PC-3 (cell line): ENCODE measurements around the gene PSG2. TPM values are rescaled to one million over a fixed set of nuclear protein-coding genes. Genes with fewer than 3 reads are reported as not detected.
"Not testable (repeated sequence)": the region's sequence is repeated elsewhere in the genome, so short reads cannot be mapped to it uniquely, and the experiment has no call there.

ENCODE experiments used
- ATAC-seq: fragments of 200-7000 bp; cut with Tn5 transposase; 2 replicates; pipeline ENCODE4 v1.9.1; 2020; ENCODE audit warnings: mild to moderate bottlenecking, moderate library complexity
- BruUV-seq: library from RNA; stranded (reverse); fragments of 400-500 nt; replicated peaks from 2 replicates; lab custom pipeline; 2021; lab: Mats Ljungman, UMichigan
- CTCF ChIA-PET: fragments of 300-600 bp; sonication (Branson Sonifier 250); formaldehyde crosslinking; loops from one replicate; lab custom pipeline; 2022; ENCODE audit warnings: antibody characterized with exemption; lab: Charles Lee
- POLR2A ChIA-PET: fragments of 300-600 bp; sonication (Branson Sonifier 250); formaldehyde crosslinking; loops from one replicate; lab custom pipeline; 2022; ENCODE audit warnings: antibody characterized with exemption; ENCODE audit not compliant: unreplicated experiment; lab: Charles Lee
- DNase-seq: peaks from one replicate; pipeline ENCODE4 v3.0.0-alpha.2; 2015
- H2AFZ ChIP-seq: fragments of 300-600 bp; sonication (generic); 2 replicates; pipeline ENCODE4 v1.6.0; 2016; ENCODE audit warnings: antibody characterized with exemption, low read length
- H3F3A ChIP-seq: fragments of 300-600 bp; sonication (generic); one replicate; pipeline ENCODE4 v1.6.0; 2017; ENCODE audit warnings: antibody characterized with exemption, low read length, control low read depth, mild to moderate bottlenecking; ENCODE audit not compliant: unreplicated experiment
- H3K27ac ChIP-seq: fragments of 300-600 bp; sonication (generic); 2 replicates; pipeline ENCODE4 v1.5.1; 2016; ENCODE audit warnings: mild to moderate bottlenecking, low read length
- H3K27me3 ChIP-seq: fragments of 300-600 bp; sonication (generic); 2 replicates; pipeline ENCODE4 v1.6.1; 2016; ENCODE audit warnings: low read length, mixed read lengths
- H3K36me3 ChIP-seq: fragments of 300-600 bp; sonication (generic); 2 replicates; pipeline ENCODE4 v1.6.1; 2016; ENCODE audit warnings: low read depth, mixed run types, low read length, mixed read lengths
- H3K4me1 ChIP-seq: fragments of 300-600 bp; sonication (generic); 2 replicates; pipeline ENCODE4 v1.5.1; 2016; ENCODE audit warnings: low read length; ENCODE audit not compliant: insufficient read depth
- H3K4me2 ChIP-seq: fragments of 300-600 bp; sonication (generic); 2 replicates; pipeline ENCODE4 v1.6.0; 2016; ENCODE audit warnings: low read length
- H3K4me3 ChIP-seq: fragments of 300-600 bp; sonication (generic); 2 replicates; pipeline ENCODE4 v1.5.1; 2016; ENCODE audit warnings: mild to moderate bottlenecking, low read length, mixed read lengths
- H3K79me2 ChIP-seq: fragments of 300-600 bp; sonication (generic); 2 replicates; pipeline ENCODE4 v1.6.1; 2017; ENCODE audit warnings: low read length, mixed read lengths
- H3K9ac ChIP-seq: fragments of 300-600 bp; sonication (generic); 2 replicates; pipeline ENCODE4 v1.6.0; 2016; ENCODE audit warnings: mild to moderate bottlenecking, low read length
- H3K9me2 ChIP-seq: fragments of 300-600 bp; sonication (generic); replicated peaks from 2 replicates; pipeline ENCODE4 v1.6.1; 2016; ENCODE audit warnings: mixed run types, low read length, mixed read lengths
- H3K9me3 ChIP-seq: fragments of 300-600 bp; sonication (generic); 2 replicates; pipeline ENCODE4 v1.6.1; 2016; ENCODE audit warnings: low read length, mixed read lengths
- H4K20me1 ChIP-seq: fragments of 300-600 bp; sonication (generic); 2 replicates; pipeline ENCODE4 v1.6.1; 2016; ENCODE audit warnings: low read length, mixed read lengths
- EZH2 ChIP-seq: fragments of 300-600 bp; sonication (generic); IDR thresholded peaks from one replicate; pipeline ENCODE4 v1.6.1; 2017; ENCODE audit warnings: antibody characterized with exemption, mild to moderate bottlenecking, low read length; ENCODE audit not compliant: unreplicated experiment
- EZH2phosphoT487 ChIP-seq: fragments of 300-600 bp; sonication (generic); IDR thresholded peaks from 2 replicates; pipeline ENCODE4 v1.6.1; 2018; ENCODE audit warnings: mild to moderate bottlenecking, antibody characterized with exemption, low read length, borderline replicate concordance
- intact Hi-C: fragments of 100-400 bp; cut with micrococcal nuclease; formaldehyde crosslinking; loops from 2 replicates; pipeline ENCODE4 v1.9.0; 2023
- total RNA-seq: library from RNA; depleted of rRNA; stranded (reverse); fragments of >200 nt; gene quantifications from 2 replicates; pipeline ENCODE4 v1.2.3, GENCODE V29; 2014
- TF ChIP-seq, protein P1 (sequence below): fragments of 300-600 bp; sonication (generic); conservative IDR thresholded peaks from 2 replicates; pipeline ENCODE4 v1.5.1; 2017; ENCODE audit warnings: antibody characterized with exemption, low read depth, mild to moderate bottlenecking, low read length

PSG2 gene
- total RNA-seq, 1 experiment from 2014 or later = not detected

DNA sequence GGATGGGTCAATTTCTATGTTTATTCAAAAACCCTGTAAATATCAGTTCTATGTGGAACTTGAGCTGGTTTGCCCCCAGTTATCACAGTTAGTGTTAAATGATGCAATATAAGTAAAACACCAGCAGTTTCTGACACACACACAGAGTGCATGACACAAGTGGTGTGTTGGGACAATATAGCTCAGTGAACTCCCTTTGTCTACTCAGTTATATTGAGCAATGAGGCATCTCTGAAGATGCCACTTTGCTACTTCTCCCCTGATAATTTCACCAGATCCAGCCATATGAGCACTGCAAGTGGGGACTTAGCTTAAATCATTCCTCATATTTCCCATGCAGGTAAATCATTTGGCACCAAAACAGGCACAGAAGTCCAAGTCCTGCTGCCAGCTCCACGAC is 33.0 kb upstream of the PSG2 start:
- ATAC-seq, DNase-seq, H4K20me1 ChIP-seq, H3F3A ChIP-seq, H3K79me2 ChIP-seq, POLR2A ChIA-PET, H3K4me3 ChIP-seq, H3K9ac ChIP-seq, BruUV-seq, H3K27me3 ChIP-seq, H2AFZ ChIP-seq, H3K36me3 ChIP-seq, H3K27ac ChIP-seq, intact Hi-C loops, H3K9me3 ChIP-seq, H3K9me2 ChIP-seq, H3K4me2 ChIP-seq, CTCF ChIA-PET: not testable (repeated sequence)
- peaks cover 18% of the 10 kb centered on the region for H3K4me1 ChIP-seq

- CTCF ChIA-PET, H3K36me3 ChIP-seq, H3K79me2 ChIP-seq, H3K9me3 ChIP-seq, H4K20me1 ChIP-seq, intact Hi-C loops, H3F3A ChIP-seq, H3K27me3 ChIP-seq, H3K9ac ChIP-seq, DNase-seq, ATAC-seq, H2AFZ ChIP-seq, BruUV-seq, H3K9me2 ChIP-seq, POLR2A ChIA-PET, H3K4me3 ChIP-seq, H3K27ac ChIP-seq, H3K4me2 ChIP-seq: not testable (repeated sequence)
- H3K4me1 ChIP-seq = peaks cover 13% of the 10 kb centered on the region
These were observed 32.6 kb upstream of the PSG2 start for GRCh38 chr19:43115064-43115463.

DNA sequence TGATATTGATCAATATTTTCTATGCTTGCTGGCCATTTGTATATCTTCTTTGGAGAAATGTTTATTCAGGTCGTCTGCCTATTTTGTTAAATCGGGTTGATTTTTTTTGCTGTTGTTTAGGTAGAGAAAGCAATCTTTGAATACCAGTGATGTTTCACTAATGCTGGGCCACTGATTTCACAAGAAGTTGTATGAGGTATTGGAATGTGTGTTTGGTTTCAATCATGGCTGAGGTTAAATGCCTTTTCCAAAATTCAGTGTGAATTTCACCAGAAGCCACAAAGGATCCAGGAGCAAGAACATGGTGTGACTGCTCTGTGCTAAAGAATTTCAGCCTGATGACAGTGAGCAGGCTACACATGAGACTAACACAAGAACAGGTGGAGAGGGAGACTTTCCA is 32.1 kb upstream of the PSG2 start:
- POLR2A ChIA-PET, DNase-seq, H3K27ac ChIP-seq, BruUV-seq, H3K9me2 ChIP-seq, ATAC-seq, H2AFZ ChIP-seq, H3K4me2 ChIP-seq, H3K9ac ChIP-seq, CTCF ChIA-PET, H4K20me1 ChIP-seq, H3K4me3 ChIP-seq, H3K36me3 ChIP-seq, H3K27me3 ChIP-seq, H3F3A ChIP-seq, intact Hi-C loops, H3K9me3 ChIP-seq, H3K4me1 ChIP-seq, H3K79me2 ChIP-seq: not testable (repeated sequence)

DNA sequence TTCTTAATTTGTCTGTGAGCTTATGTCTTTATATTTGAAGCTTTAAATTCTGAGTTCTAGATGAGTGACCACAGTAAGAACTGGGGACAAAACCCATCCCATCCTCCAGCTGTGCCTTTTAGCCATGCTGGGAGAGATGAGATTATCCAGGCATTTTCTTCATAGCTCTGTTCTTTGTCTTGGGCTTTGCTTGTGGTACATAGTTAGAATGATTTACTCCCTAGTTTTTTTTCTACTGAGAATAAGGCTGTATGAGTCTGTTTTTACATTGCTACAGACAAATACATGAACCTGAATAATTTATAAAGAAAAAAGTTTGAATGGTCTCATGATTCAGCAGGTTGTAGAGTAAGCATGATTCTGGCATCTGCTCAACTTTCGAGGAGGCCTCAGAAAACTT is 24.9 kb upstream of the PSG2 start:
- H3K4me3 ChIP-seq, H4K20me1 ChIP-seq, DNase-seq, POLR2A ChIA-PET, H3K9me2 ChIP-seq, H3K79me2 ChIP-seq, H3K9me3 ChIP-seq, H3K4me1 ChIP-seq, BruUV-seq, H3K27ac ChIP-seq, H2AFZ ChIP-seq, H3F3A ChIP-seq, H3K9ac ChIP-seq, H3K4me2 ChIP-seq, H3K36me3 ChIP-seq, CTCF ChIA-PET, ATAC-seq, H3K27me3 ChIP-seq: not testable (repeated sequence)
- intact Hi-C loops = loop anchor here (10.0 kb wide), 1 partner anchor 183 kb away; no protein-coding TSS in a partner anchor

- no peak overlapping the region for H3K9ac ChIP-seq
- CTCF ChIA-PET = no interaction called here
- H3K9me3 ChIP-seq = peaks cover 4% of the 10 kb centered on the region; the same call in 1 of the 2 replicates
- no peaks in the 10 kb centered on the region for H3K79me2 ChIP-seq
- no peak overlapping the region for H2AFZ ChIP-seq
- intact Hi-C loops = loop anchor here (10.0 kb wide), 1 partner anchor 181 kb away; no protein-coding TSS in a partner anchor
- H3K4me3 ChIP-seq = no peak overlapping the region
- DNase-seq (peak; percentile 40), ATAC-seq (peak; percentile 48)
- TF ChIP-seq EZH2phosphoT487 (no peak), EZH2 (no peak)
- TF ChIP-seq, protein P1, sequence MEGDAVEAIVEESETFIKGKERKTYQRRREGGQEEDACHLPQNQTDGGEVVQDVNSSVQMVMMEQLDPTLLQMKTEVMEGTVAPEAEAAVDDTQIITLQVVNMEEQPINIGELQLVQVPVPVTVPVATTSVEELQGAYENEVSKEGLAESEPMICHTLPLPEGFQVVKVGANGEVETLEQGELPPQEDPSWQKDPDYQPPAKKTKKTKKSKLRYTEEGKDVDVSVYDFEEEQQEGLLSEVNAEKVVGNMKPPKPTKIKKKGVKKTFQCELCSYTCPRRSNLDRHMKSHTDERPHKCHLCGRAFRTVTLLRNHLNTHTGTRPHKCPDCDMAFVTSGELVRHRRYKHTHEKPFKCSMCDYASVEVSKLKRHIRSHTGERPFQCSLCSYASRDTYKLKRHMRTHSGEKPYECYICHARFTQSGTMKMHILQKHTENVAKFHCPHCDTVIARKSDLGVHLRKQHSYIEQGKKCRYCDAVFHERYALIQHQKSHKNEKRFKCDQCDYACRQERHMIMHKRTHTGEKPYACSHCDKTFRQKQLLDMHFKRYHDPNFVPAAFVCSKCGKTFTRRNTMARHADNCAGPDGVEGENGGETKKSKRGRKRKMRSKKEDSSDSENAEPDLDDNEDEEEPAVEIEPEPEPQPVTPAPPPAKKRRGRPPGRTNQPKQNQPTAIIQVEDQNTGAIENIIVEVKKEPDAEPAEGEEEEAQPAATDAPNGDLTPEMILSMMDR = no peak
- H3K27me3 ChIP-seq = no peaks in the 10 kb centered on the region
- H3K36me3 ChIP-seq = no peaks in the 10 kb centered on the region; the same call in 1 of the 2 replicates
- POLR2A ChIA-PET = no interaction called here
- H3F3A ChIP-seq = no peaks in the 10 kb centered on the region
- H3K27ac ChIP-seq = no peak overlapping the region
- no peak overlapping the region for H3K4me2 ChIP-seq
- no TSS peak for BruUV-seq
- no peaks in the 10 kb centered on the region for H3K9me2 ChIP-seq
- H3K4me1 ChIP-seq = peaks cover 6% of the 10 kb centered on the region; the same call in 1 of the 2 replicates
- H4K20me1 ChIP-seq = no peaks in the 10 kb centered on the region
These were observed 23.0 kb upstream of the PSG2 start for GRCh38 chr19:43105496-43105895.
